HEK293T (cell line): ENCODE data around the gene ZMIZ1.

Source experiments
- CTCF ChIA-PET: fragments of 350-600 bp; formaldehyde crosslinking; extraction: SDS; loops from one replicate; lab custom pipeline; 2021; ENCODE audit warnings: antibody characterized with exemption, inconsistent platforms; lab: Yijun Ruan, JAX
- POLR2A ChIA-PET: fragments of 350-600 bp; formaldehyde crosslinking; extraction: SDS; loops from one replicate; lab custom pipeline; 2020; ENCODE audit warnings: antibody characterized with exemption, inconsistent platforms; lab: Yijun Ruan, JAX
- DNase-seq: peaks from one replicate; pipeline ENCODE4 v3.0.0; 2012; ENCODE audit warnings: mixed read lengths; ENCODE audit errors: extremely low spot score
- ARNT ChIP-seq: fragments of 450-650 bp; IDR thresholded peaks from 2 replicates; pipeline ENCODE4 v1.6.1; 2017; ENCODE audit warnings: mild to moderate bottlenecking
- BHLHE40 ChIP-seq: fragments of 450-650 bp; IDR thresholded peaks from 2 replicates; pipeline ENCODE4 v1.6.1; 2016; ENCODE audit warnings: mild to moderate bottlenecking, moderate library complexity, borderline replicate concordance
- CTBP1 ChIP-seq: fragments of 450-650 bp; IDR thresholded peaks from 2 replicates; pipeline ENCODE4 v1.6.1; 2016; ENCODE audit warnings: borderline replicate concordance
- ELF4 ChIP-seq: fragments of 450-650 bp; IDR thresholded peaks from 2 replicates; pipeline ENCODE4 v1.6.1; 2017; ENCODE audit warnings: antibody characterized with exemption
- FOXA1 ChIP-seq: fragments of 450-650 bp; IDR thresholded peaks from 2 replicates; pipeline ENCODE4 v1.6.1; 2016; ENCODE audit warnings: mild to moderate bottlenecking
- FOXK2 ChIP-seq: fragments of 450-650 bp; IDR thresholded peaks from 2 replicates; pipeline ENCODE4 v1.6.1; 2016; ENCODE audit warnings: mild to moderate bottlenecking
- FOXM1 ChIP-seq: fragments of 450-650 bp; IDR thresholded peaks from 2 replicates; pipeline ENCODE4 v1.6.1; 2017; ENCODE audit warnings: mild to moderate bottlenecking, borderline replicate concordance
- HDGF ChIP-seq: fragments of 450-650 bp; IDR thresholded peaks from 2 replicates; pipeline ENCODE4 v1.6.1; 2017; ENCODE audit warnings: antibody characterized with exemption, borderline replicate concordance
- L3MBTL2 ChIP-seq: fragments of 450-650 bp; conservative IDR thresholded peaks from 2 replicates; pipeline ENCODE4 v1.6.1; 2016; ENCODE audit warnings: mild to moderate bottlenecking
- LEF1 ChIP-seq: fragments of 450-650 bp; IDR thresholded peaks from 2 replicates; pipeline ENCODE4 v1.6.1; 2017; ENCODE audit warnings: mild to moderate bottlenecking, borderline replicate concordance
- NFRKB ChIP-seq: fragments of 450-650 bp; IDR thresholded peaks from 2 replicates; pipeline ENCODE4 v1.6.1; 2016; ENCODE audit warnings: mild to moderate bottlenecking, moderate library complexity
- SP1 ChIP-seq: fragments of 450-650 bp; IDR thresholded peaks from 2 replicates; pipeline ENCODE4 v1.6.1; 2017
- SUZ12 ChIP-seq: fragments of 450-650 bp; IDR thresholded peaks from 2 replicates; pipeline ENCODE4 v1.6.1; 2016; ENCODE audit warnings: mild to moderate bottlenecking
- TARDBP ChIP-seq: fragments of 450-650 bp; IDR thresholded peaks from 2 replicates; pipeline ENCODE4 v1.6.1; 2016
- ZNF384 ChIP-seq: fragments of 450-650 bp; IDR thresholded peaks from 2 replicates; pipeline ENCODE4 v1.6.1; 2016
- TF ChIP-seq, protein P1 (sequence below): fragments of 450-650 bp; IDR thresholded peaks from 2 replicates; pipeline ENCODE4 v1.6.1; 2016

The ZMIZ1 gene

DNA sequence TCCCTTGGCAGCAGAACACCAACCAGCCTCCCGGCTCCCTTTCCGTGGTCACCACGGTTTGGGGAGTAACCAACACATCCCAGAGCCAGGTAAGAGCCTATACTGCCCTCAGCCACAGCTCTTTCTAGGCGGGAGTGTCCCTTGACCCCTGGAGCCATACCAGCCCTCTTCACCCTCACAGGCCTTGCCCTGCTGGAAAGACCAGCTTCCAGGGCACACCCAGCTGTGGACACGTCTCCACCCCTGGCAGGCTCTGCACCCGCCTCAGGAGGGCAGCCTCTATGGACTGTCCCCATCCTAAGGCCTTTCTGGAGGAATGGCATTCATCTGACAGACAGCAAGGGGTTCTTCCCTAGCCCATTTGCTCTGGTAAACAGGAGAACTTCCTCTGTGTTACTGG, 221.0 kb downstream of the ZMIZ1 start:
- no peak for DNase-seq
- ChIA-PET CTCF (no interaction called here), POLR2A (no interaction called here)
- TF ChIP-seq HDGF (no peak), SP1 (no peak), SUZ12 (no peak), TARDBP (no peak), L3MBTL2 (no peak), BHLHE40 (no peak), ARNT (no peak), LEF1 (no peak), FOXM1 (no peak), FOXK2 (no peak), ELF4 (no peak), FOXA1 (no peak), CTBP1 (no peak)
- TF ChIP-seq, protein P1, sequence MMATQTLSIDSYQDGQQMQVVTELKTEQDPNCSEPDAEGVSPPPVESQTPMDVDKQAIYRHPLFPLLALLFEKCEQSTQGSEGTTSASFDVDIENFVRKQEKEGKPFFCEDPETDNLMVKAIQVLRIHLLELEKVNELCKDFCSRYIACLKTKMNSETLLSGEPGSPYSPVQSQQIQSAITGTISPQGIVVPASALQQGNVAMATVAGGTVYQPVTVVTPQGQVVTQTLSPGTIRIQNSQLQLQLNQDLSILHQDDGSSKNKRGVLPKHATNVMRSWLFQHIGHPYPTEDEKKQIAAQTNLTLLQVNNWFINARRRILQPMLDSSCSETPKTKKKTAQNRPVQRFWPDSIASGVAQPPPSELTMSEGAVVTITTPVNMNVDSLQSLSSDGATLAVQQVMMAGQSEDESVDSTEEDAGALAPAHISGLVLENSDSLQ, result no peak

DNA sequence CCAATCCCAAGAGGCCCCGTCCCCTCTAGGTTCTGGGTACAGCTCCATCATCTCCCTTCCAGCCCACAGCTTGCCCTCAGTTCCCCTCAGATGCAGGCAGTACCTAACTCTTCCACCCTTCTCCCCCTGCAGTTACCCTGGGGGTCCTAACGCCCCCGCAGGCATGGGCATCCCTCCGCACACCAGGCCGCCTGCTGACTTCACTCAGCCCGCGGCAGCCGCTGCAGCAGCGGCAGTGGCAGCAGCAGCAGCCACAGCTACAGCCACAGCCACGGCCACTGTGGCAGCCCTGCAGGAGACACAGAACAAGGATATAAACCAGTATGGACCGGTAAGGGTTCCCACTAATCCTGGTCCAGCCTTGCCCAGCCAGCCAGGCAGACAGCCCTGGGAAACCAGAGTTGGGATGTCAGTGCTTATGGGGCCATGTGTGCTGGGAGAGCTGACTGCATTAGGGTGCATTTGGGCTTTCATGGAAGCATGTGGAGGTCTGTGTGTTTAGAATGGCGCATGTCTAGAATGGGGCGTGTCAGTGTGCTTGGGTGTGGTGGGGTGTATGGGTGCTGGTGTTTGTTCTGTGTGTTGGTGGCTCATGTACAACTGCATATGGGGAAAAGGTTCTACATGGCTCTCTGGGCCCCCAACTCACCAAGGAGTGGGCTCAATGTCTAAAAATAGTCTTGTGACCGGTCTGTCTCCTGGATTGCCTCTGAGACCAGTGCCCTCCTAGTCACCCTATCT, 223.4 kb downstream of the ZMIZ1 start:
- no peak for DNase-seq
- ChIA-PET POLR2A (no interaction called here), CTCF (interaction anchor here (0.6 kb wide), 1 partner anchor 1619 kb away, joined by 3 read pairs; no protein-coding TSS in a partner anchor)
- TF ChIP-seq TARDBP (no peak), CTBP1 (no peak), ELF4 (no peak), BHLHE40 (no peak), ZNF384 (no peak), ARNT (no peak), FOXK2 (no peak), FOXA1 (no peak), L3MBTL2 (no peak), LEF1 (no peak), FOXM1 (no peak), HDGF (no peak), SP1 (no peak), SUZ12 (no peak), NFRKB (no peak)
- TF ChIP-seq, protein P1, result no peak

DNA sequence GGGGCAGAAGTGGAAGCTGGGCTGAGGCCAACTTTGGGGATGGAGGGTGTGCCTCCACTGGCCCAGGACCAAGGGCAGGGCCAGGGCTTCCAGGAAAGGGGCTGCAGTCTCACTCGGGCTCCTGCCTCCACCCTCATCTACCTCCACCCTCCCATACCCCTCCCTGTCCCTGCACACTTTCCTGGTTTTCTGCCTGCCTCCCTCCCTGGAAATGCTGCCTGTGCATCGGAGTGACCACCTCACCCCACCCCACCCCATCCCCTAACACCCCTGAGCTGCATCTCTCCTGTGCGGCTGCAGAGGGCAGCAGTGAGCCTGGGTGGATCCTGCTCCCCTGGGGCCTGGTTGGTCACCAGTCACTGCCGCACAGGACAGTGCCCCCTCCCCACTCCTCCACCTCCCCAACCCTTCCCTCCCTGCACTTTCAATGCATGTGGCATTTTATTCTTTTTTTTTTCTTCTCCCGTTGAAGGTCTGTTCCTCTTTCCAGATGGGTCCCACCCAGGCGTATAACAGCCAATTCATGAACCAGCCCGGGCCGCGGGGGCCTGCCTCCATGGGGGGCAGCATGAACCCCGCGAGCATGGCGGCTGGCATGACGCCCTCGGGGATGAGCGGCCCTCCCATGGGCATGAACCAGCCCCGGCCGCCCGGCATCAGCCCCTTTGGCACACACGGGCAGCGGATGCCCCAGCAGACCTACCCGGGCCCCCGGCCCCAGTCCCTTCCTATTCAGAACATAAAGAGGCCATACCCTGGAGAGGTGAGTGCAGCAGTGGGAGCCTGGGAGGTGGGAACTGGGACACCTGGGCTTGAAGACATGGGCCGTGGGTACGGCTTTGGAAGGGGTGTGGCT, 224.4 kb downstream of the ZMIZ1 start:
- peak; percentile 75 for DNase-seq
- ChIA-PET CTCF (interaction anchor here (0.6 kb wide), 1 partner anchor 1620 kb away, joined by 3 read pairs; no protein-coding TSS in a partner anchor), POLR2A (no interaction called here)
- TF ChIP-seq LEF1, result no peak
- TF ChIP-seq SUZ12, result no peak
- TF ChIP-seq, protein P1, result no peak
- no peak for TF ChIP-seq FOXK2
- no peak for TF ChIP-seq FOXM1
- TF ChIP-seq ARNT, result no peak
- no peak for TF ChIP-seq BHLHE40
- no peak for TF ChIP-seq HDGF
- no peak for TF ChIP-seq ZNF384
- no peak for TF ChIP-seq CTBP1
- TF ChIP-seq TARDBP, result no peak
- no peak for TF ChIP-seq NFRKB
- TF ChIP-seq ELF4, result no peak
- no peak for TF ChIP-seq FOXA1
- no peak for TF ChIP-seq L3MBTL2
- no peak for TF ChIP-seq SP1

DNA sequence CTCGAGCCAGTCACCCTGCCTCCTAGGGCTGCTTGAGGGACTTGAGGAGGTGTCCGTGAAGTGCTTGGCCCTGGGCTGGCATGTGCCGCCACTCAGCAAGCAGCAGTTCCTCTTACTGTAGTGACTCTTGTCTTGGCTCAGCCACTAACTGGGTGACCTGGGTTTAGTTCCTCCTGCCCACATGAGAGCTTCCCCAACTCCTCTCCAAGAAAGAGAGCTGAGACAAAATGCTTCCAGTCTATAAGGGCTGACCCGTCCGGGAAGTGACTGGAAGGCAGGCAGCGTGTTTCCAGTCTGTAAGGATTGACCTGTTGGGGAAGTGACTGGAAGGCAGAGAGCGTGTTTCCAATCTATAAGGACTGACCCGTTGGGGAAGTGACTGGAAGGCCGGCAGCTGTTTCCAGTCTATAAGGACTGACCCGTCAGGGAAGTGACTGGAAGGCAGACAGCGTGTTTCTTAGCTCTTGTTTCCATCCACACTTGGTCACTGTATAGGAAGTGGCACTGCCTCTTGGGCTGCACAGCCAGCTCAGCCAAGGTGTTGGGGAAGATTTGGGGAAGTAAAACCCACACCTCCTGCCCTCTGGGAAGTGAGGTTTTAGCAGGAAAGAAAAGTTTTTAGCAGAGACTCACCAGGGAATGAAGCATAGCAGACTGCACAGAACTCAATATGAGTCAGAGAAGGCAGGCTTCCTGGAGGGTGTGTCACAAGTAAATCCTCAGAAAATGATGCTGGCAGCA, 225.2 kb downstream of the ZMIZ1 start:
- ChIA-PET CTCF (interaction anchor here (0.8 kb wide), 1 partner anchor 10 kb away, joined by 3 read pairs; no protein-coding TSS in a partner anchor), POLR2A (interaction anchor here (1.1 kb wide), 1 partner anchor 54 kb away, joined by 3 read pairs; no protein-coding TSS in a partner anchor)
- no peak for DNase-seq
- no peak for TF ChIP-seq SUZ12
- TF ChIP-seq CTBP1, result no peak
- TF ChIP-seq FOXK2, result no peak
- no peak for TF ChIP-seq FOXM1
- TF ChIP-seq ARNT, result no peak
- no peak for TF ChIP-seq HDGF
- TF ChIP-seq L3MBTL2, result no peak
- TF ChIP-seq, protein P1, result no peak
- no peak for TF ChIP-seq SP1
- no peak for TF ChIP-seq LEF1
- no peak for TF ChIP-seq ELF4
- no peak for TF ChIP-seq FOXA1
- no peak for TF ChIP-seq NFRKB
- no peak for TF ChIP-seq ZNF384
